Astrocyte of the spinal cord (primary cell): ENCODE results near the gene MTUS2.

Source experiments
- DNase-seq: peaks from one replicate; pipeline ENCODE4 v3.0.0; 2011; ENCODE audit warnings: low read depth, low spot score
- H3K4me3 ChIP-seq: 2 replicates; pipeline ENCODE4 v1.5.1; 2011; ENCODE audit warnings: low read depth, mild to moderate bottlenecking, low read length, moderate library complexity
- CTCF ChIP-seq: IDR thresholded peaks from 2 replicates; pipeline ENCODE4 v1.5.1; 2012; ENCODE audit warnings: low read depth, mild to moderate bottlenecking, low read length, inconsistent platforms
- in situ Hi-C: cut with HindIII; loops from 2 replicates; pipeline ENCODE4 v1.10.0; 2017; ENCODE audit warnings: low sequenced_read_pairs

The MTUS2 gene

GRCh38 chr13:29137995-29138394, 317.9 kb downstream of the MTUS2 start:
- no peak for DNase-seq
- in situ Hi-C loops = no loop called here
- no peak overlapping the region for H3K4me3 ChIP-seq
- no peak for TF ChIP-seq CTCF

GRCh38 chr13:29140277-29140676, 320.1 kb downstream of the MTUS2 start:
- peak; percentile 2 for DNase-seq
- in situ Hi-C loops = no loop called here
- H3K4me3 ChIP-seq = no peak overlapping the region
- no peak for TF ChIP-seq CTCF

- TF ChIP-seq CTCF = no peak
- no peak for DNase-seq
- no peak overlapping the region for H3K4me3 ChIP-seq
- in situ Hi-C loops = no loop called here
Measured at GRCh38 chr13:29143847-29144246, 323.7 kb downstream of the MTUS2 start.

GRCh38 chr13:29154390-29154789, 334.3 kb downstream of the MTUS2 start:
- in situ Hi-C loops = no loop called here
- TF ChIP-seq CTCF = no peak
- no peak overlapping the region for H3K4me3 ChIP-seq
- DNase-seq = no peak

- in situ Hi-C loops = no loop called here
- no peak for DNase-seq
- no peak for TF ChIP-seq CTCF
- H3K4me3 ChIP-seq = no peak overlapping the region
Measured at GRCh38 chr13:29156136-29156535, 336.0 kb downstream of the MTUS2 start.

GRCh38 chr13:29159871-29160270, 339.7 kb downstream of the MTUS2 start:
- in situ Hi-C loops = no loop called here
- no peak for TF ChIP-seq CTCF
- no peak overlapping the region for H3K4me3 ChIP-seq
- no peak for DNase-seq

GRCh38 chr13:29160862-29161261, 340.7 kb downstream of the MTUS2 start:
- in situ Hi-C loops = no loop called here
- TF ChIP-seq CTCF = no peak
- DNase-seq = no peak
- H3K4me3 ChIP-seq = no peak overlapping the region
